HT1080 (cell line): ENCODE results near the gene ARL8A. TPM values are rescaled to one million over a fixed set of nuclear protein-coding genes. Genes with fewer than 3 reads are reported as not detected.

ENCODE experiments used
- DNase-seq: peaks from one replicate; pipeline ENCODE4 v3.0.0-alpha.2; 2015; ENCODE audit warnings: low read depth
- small RNA-seq: library from RNA; depleted of rRNA; stranded (forward); fragments of <200 nt; gene quantifications from one replicate; pipeline ENCODE3, GENCODE V24; 2014
- total RNA-seq: library from RNA; depleted of rRNA; stranded (reverse); fragments of >200 nt; shearing (Covaris generic); gene quantifications from 2 replicates; pipeline ENCODE4 v1.2.3, GENCODE V29; 2014; rRNA removed

Gene ARL8A
- total RNA-seq, 1 experiment from 2014 or later = 12.9 TPM

- DNase-seq = peak; percentile 55
Observed at GRCh38 chr1:202084791-202085681, 59.5 kb downstream of the ARL8A start.

Small RNA genes lying within 50 kb of the gene (small RNA-seq; reads per million reads assigned to genes)
- gene CRIP1P3 = not detected

Other genes starting within 250 kb of the ARL8A start
- gene LMOD1, start 198.2 kb downstream of the ARL8A start, total RNA-seq = not detected in 2 replicates
- gene TIMM17A, start 189.2 kb downstream of the ARL8A start, total RNA-seq = 99.3 and 101 TPM in 2 replicates
- gene RNPEP, start 162.1 kb downstream of the ARL8A start, total RNA-seq = 56.7 and 70.8 TPM in 2 replicates
- not detected in 2 replicates for gene ELF3, start 134.2 kb downstream of the ARL8A start, total RNA-seq
- gene GPR37L1, start 21.8 kb downstream of the ARL8A start, total RNA-seq = not detected in 2 replicates
- not detected in 2 replicates for gene PTPN7, start 15.9 kb upstream of the ARL8A start, total RNA-seq
- gene LGR6, start 49.1 kb upstream of the ARL8A start, total RNA-seq = 0.10 TPM in 1 of 2 replicates, not detected in the other
- gene UBE2T, start 197.2 kb upstream of the ARL8A start, total RNA-seq = 96.9 and 97.2 TPM in 2 replicates
- 1.2 and 3.7 TPM in 2 replicates for gene PPP1R12B, start 204.0 kb upstream of the ARL8A start, total RNA-seq